HEK293 (cell line): ENCODE results near the gene SH3RF1.
A peak's percentile ranks its signal among the peaks of the same experiment; 100 is the strongest.

ENCODE experiments used
- CTCF ChIA-PET: fragments of 350-600 bp; formaldehyde crosslinking; extraction: SDS; loops from one replicate; lab custom pipeline; 2021; ENCODE audit warnings: antibody characterized with exemption; lab: Yijun Ruan, JAX
- POLR2A ChIA-PET: fragments of 300-600 bp; formaldehyde crosslinking; extraction: SDS; loops from one replicate; lab custom pipeline; 2020; ENCODE audit warnings: antibody characterized with exemption, inconsistent platforms; lab: Yijun Ruan, JAX
- H3K27ac ChIP-seq: fragments of 200-500 bp; sonication (Bioruptor generic); 2 replicates; pipeline ENCODE4 v1.5.1; 2014; ENCODE audit warnings: low read depth, low read length, control low read depth, inconsistent platforms; ENCODE audit errors: extremely low read depth
- H3K36me3 ChIP-seq, 2 experiments: fragments of 200-500 bp in 1 of 2; sonication (Bioruptor generic) in 1 of 2; 1 replicate in 1 of 2; 2 replicates in 1 of 2; pipeline ENCODE4 v1.5.1; 2014 to 2017; ENCODE audit warnings: inconsistent platforms in 2 of 2, low read length in 2 of 2; ENCODE audit not compliant: control insufficient read depth in 2 of 2, insufficient read depth in 1 of 2
- H3K4me1 ChIP-seq: fragments of 200-500 bp; sonication (Bioruptor generic); 2 replicates; pipeline ENCODE4 v1.5.1; 2014; ENCODE audit warnings: mild to moderate bottlenecking, low read length, inconsistent platforms; ENCODE audit not compliant: control insufficient read depth, insufficient read depth
- H3K4me3 ChIP-seq: 2 replicates; pipeline ENCODE4 v1.5.1; 2011; ENCODE audit warnings: low read depth, mild to moderate bottlenecking, control low read depth, low read length, moderate library complexity
- H3K9me3 ChIP-seq: fragments of 200-500 bp; sonication (Bioruptor generic); 2 replicates; pipeline ENCODE4 v1.5.1; 2014; ENCODE audit warnings: low read depth, low read length, inconsistent platforms; ENCODE audit not compliant: control insufficient read depth, insufficient read depth
- BCL11A ChIP-seq: fragments of 450-650 bp; formaldehyde crosslinking; IDR thresholded peaks from 2 replicates; pipeline ENCODE4 v1.5.1; 2016; ENCODE audit warnings: low read depth, missing biosample characterization, missing genetic modification characterization
- GLIS1 ChIP-seq: fragments of 450-650 bp; formaldehyde crosslinking; IDR thresholded peaks from 2 replicates; pipeline ENCODE4 v1.5.1; 2016; ENCODE audit warnings: missing biosample characterization, missing genetic modification characterization
- KLF10 ChIP-seq: fragments of 450-650 bp; IDR thresholded peaks from 2 replicates; pipeline ENCODE4 v1.5.1; 2018; ENCODE audit warnings: missing biosample characterization, mild to moderate bottlenecking, missing genetic modification characterization
- PBX3 ChIP-seq: sonication (generic); formaldehyde crosslinking; IDR thresholded peaks from 2 replicates; pipeline ENCODE4 v1.8.1; 2022; ENCODE audit warnings: mild to moderate bottlenecking, moderate library complexity, missing genetic modification reagents
- PRDM6 ChIP-seq: fragments of 450-650 bp; formaldehyde crosslinking; IDR thresholded peaks from 2 replicates; pipeline ENCODE4 v1.5.1; 2017; ENCODE audit warnings: missing biosample characterization, missing genetic modification characterization
- REST ChIP-seq: fragments of 450-650 bp; formaldehyde crosslinking; IDR thresholded peaks from 2 replicates; pipeline ENCODE4 v1.5.1; 2016; ENCODE audit warnings: missing biosample characterization, missing genetic modification characterization
- SALL2 ChIP-seq: fragments of 450-650 bp; formaldehyde crosslinking; IDR thresholded peaks from 2 replicates; pipeline ENCODE4 v1.5.0; 2017; ENCODE audit warnings: missing biosample characterization, mild to moderate bottlenecking, missing genetic modification characterization, borderline replicate concordance
- ZBTB7A ChIP-seq: fragments of 450-650 bp; formaldehyde crosslinking; IDR thresholded peaks from 2 replicates; pipeline ENCODE4 v1.5.1; 2016; ENCODE audit warnings: low read depth, missing biosample characterization, missing genetic modification characterization
- ZFP69B ChIP-seq: fragments of 450-650 bp; formaldehyde crosslinking; IDR thresholded peaks from 2 replicates; pipeline ENCODE4 v1.5.1; 2016; ENCODE audit warnings: missing biosample characterization, missing genetic modification characterization
- ZNF112 ChIP-seq: fragments of 450-650 bp; formaldehyde crosslinking; IDR thresholded peaks from 2 replicates; pipeline ENCODE4 v1.5.0; 2017; ENCODE audit warnings: missing biosample characterization, missing genetic modification characterization
- ZNF140 ChIP-seq: fragments of 450-650 bp; formaldehyde crosslinking; IDR thresholded peaks from 2 replicates; pipeline ENCODE4 v1.5.1; 2016; ENCODE audit warnings: missing biosample characterization, missing genetic modification characterization
- ZNF202 ChIP-seq: fragments of 450-650 bp; formaldehyde crosslinking; IDR thresholded peaks from 2 replicates; pipeline ENCODE4 v1.5.1; 2016; ENCODE audit warnings: missing biosample characterization, missing genetic modification characterization, borderline replicate concordance
- ZNF211 ChIP-seq: fragments of 450-650 bp; formaldehyde crosslinking; IDR thresholded peaks from 2 replicates; pipeline ENCODE4 v1.5.1; 2016; ENCODE audit warnings: low read depth, missing biosample characterization, missing genetic modification characterization
- ZNF354C ChIP-seq: fragments of 450-650 bp; formaldehyde crosslinking; IDR thresholded peaks from 2 replicates; pipeline ENCODE4 v1.5.1; 2016; ENCODE audit warnings: missing biosample characterization, missing genetic modification characterization, low read depth, borderline replicate concordance
- ZNF404 ChIP-seq: fragments of 450-650 bp; formaldehyde crosslinking; IDR thresholded peaks from 2 replicates; pipeline ENCODE4 v1.5.1; 2017; ENCODE audit warnings: missing biosample characterization, missing genetic modification characterization
- ZNF433 ChIP-seq: fragments of 450-650 bp; formaldehyde crosslinking; IDR thresholded peaks from 2 replicates; pipeline ENCODE4 v1.5.1; 2016; ENCODE audit warnings: missing biosample characterization, missing genetic modification characterization, low read depth
- ZNF501 ChIP-seq: fragments of 450-650 bp; formaldehyde crosslinking; IDR thresholded peaks from 2 replicates; pipeline ENCODE4 v1.5.1; 2016; ENCODE audit warnings: missing biosample characterization, missing genetic modification characterization
- ZNF510 ChIP-seq: fragments of 450-650 bp; formaldehyde crosslinking; IDR thresholded peaks from 2 replicates; pipeline ENCODE4 v1.5.1; 2018; ENCODE audit warnings: mild to moderate bottlenecking, missing genetic modification characterization, missing biosample characterization; ENCODE audit not compliant: insufficient replicate concordance
- ZNF596 ChIP-seq: fragments of 450-650 bp; IDR thresholded peaks from 2 replicates; pipeline ENCODE4 v1.5.0; 2018; ENCODE audit warnings: missing biosample characterization, mild to moderate bottlenecking, missing genetic modification characterization, moderate library complexity
- ZNF600 ChIP-seq: fragments of 450-650 bp; formaldehyde crosslinking; IDR thresholded peaks from 2 replicates; pipeline ENCODE4 v1.5.1; 2016; ENCODE audit warnings: missing biosample characterization, missing genetic modification characterization
- ZNF610 ChIP-seq: fragments of 450-650 bp; formaldehyde crosslinking; IDR thresholded peaks from 2 replicates; pipeline ENCODE4 v1.5.1; 2016; ENCODE audit warnings: missing biosample characterization, missing genetic modification characterization, borderline replicate concordance
- ZNF658 ChIP-seq: fragments of 450-650 bp; formaldehyde crosslinking; IDR thresholded peaks from 2 replicates; pipeline ENCODE4; 2016; ENCODE audit warnings: missing biosample characterization, missing genetic modification characterization
- ZNF670 ChIP-seq: fragments of 450-650 bp; formaldehyde crosslinking; IDR thresholded peaks from 2 replicates; pipeline ENCODE4 v1.5.1; 2016; ENCODE audit warnings: missing biosample characterization, missing genetic modification characterization, low read depth
- ZNF747 ChIP-seq: fragments of 450-650 bp; formaldehyde crosslinking; IDR thresholded peaks from 2 replicates; pipeline ENCODE4 v1.5.1; 2016; ENCODE audit warnings: missing biosample characterization, missing genetic modification characterization
- ZSCAN16 ChIP-seq: fragments of 450-650 bp; formaldehyde crosslinking; IDR thresholded peaks from 2 replicates; pipeline ENCODE4 v1.5.1; 2016; ENCODE audit warnings: missing biosample characterization, missing genetic modification characterization
- TF ChIP-seq, protein P1 (sequence below): fragments of 450-650 bp; formaldehyde crosslinking; IDR thresholded peaks from 2 replicates; pipeline ENCODE4 v1.5.1; 2016; ENCODE audit warnings: missing biosample characterization, missing genetic modification characterization

Gene SH3RF1

GRCh38 chr4:169286562-169287301, 16.0 kb upstream of the SH3RF1 start:
- no peak for TF ChIP-seq GLIS1 (tag by site-specific recombination)
- no peak for TF ChIP-seq SALL2
- TF ChIP-seq ZNF433 (tag by site-specific recombination) = no peak
- no peak for TF ChIP-seq ZBTB7A (tag by site-specific recombination)
- TF ChIP-seq ZNF610 = peak; percentile 77; the same call in 1 of the 2 replicates
- no peak for TF ChIP-seq ZNF670 (tag by site-specific recombination)
- no peak for TF ChIP-seq REST (tag by site-specific recombination)
- no peak for TF ChIP-seq KLF10
- TF ChIP-seq ZSCAN16 (tag by site-specific recombination) = no peak
- TF ChIP-seq, all 188 proteins: peak for 1
- ChIA-PET CTCF (no interaction called here), POLR2A (no interaction called here)
- H3K4me1 ChIP-seq = no peaks in the 10 kb centered on the region
- no peak overlapping the region for H3K27ac ChIP-seq
- H3K9me3 ChIP-seq = no peaks in the 10 kb centered on the region
- H3K36me3 ChIP-seq = no peaks in the 10 kb centered on the region
- no peak overlapping the region for H3K4me3 ChIP-seq

DNA sequence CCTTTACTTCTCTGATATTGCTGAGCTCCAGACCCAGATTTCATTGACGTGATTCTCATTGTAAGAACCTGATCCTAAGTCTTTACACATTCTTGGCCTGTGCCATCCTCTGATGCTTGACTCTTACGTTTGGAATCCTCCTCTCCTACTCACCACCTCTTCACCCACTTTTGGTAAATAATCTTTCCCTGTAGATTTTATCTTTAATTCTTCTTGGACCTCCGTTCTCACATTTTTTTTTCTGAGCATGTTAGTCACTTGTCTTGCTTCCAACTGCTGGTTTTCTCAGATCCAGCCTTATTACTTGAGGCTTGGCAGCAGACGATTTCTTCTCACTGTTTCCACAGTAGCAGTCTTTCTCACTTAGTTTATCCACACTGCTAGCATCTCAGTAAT, 12.4 kb upstream of the SH3RF1 start:
- CTCF ChIA-PET = no interaction called here

More for the DNA sequence above, 12.4 kb upstream of the SH3RF1 start:
- Histone ChIP-seq H3K36me3 (no peaks in the 10 kb centered on the region), H3K27ac (no peak overlapping the region), H3K9me3 (no peaks in the 10 kb centered on the region), H3K4me1 (peaks cover 7% of the 10 kb centered on the region), H3K4me3 (no peak overlapping the region)
- POLR2A ChIA-PET = no interaction called here
- TF ChIP-seq ZNF747 (tag by site-specific recombination) = no peak
- TF ChIP-seq ZNF600 (tag by site-specific recombination) = no peak
- no peak for TF ChIP-seq ZNF202 (tag by site-specific recombination)
- TF ChIP-seq ZNF501 (tag by site-specific recombination) = no peak
- no peak for TF ChIP-seq ZNF596 (tag by site-specific recombination)
- TF ChIP-seq ZNF404 (tag by site-specific recombination) = no peak
- TF ChIP-seq ZFP69B (tag by site-specific recombination) = no peak
- TF ChIP-seq, protein P1, sequence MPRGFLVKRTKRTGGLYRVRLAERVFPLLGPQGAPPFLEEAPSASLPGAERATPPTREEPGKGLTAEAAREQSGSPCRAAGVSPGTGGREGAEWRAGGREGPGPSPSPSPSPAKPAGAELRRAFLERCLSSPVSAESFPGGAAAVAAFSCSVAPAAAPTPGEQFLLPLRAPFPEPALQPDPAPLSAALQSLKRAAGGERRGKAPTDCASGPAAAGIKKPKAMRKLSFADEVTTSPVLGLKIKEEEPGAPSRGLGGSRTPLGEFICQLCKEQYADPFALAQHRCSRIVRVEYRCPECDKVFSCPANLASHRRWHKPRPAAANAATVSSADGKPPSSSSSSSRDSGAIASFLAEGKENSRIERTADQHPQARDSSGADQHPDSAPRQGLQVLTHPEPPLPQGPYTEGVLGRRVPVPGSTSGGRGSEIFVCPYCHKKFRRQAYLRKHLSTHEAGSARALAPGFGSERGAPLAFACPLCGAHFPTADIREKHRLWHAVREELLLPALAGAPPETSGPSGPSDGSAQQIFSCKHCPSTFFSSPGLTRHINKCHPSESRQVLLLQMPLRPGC (tag by site-specific recombination) = no peak
- TF ChIP-seq BCL11A (tag by site-specific recombination) = no peak
- no peak for TF ChIP-seq ZNF112
- no peak for TF ChIP-seq PBX3 (CRISPR knock-in tag)
- TF ChIP-seq ZNF211 (tag by site-specific recombination) = no peak
- TF ChIP-seq ZSCAN16 (tag by site-specific recombination) = no peak
- no peak for TF ChIP-seq PRDM6
- no peak for TF ChIP-seq ZNF354C (tag by site-specific recombination)
- TF ChIP-seq ZNF140 = no peak
- no peak for TF ChIP-seq ZNF510
- no peak for TF ChIP-seq ZNF658 (tag by site-specific recombination)
